Loucy (cell line): Measurements from ENCODE around the gene PARK7.

Source experiments
- H2AFZ ChIP-seq: fragments of 200-600 bp; sonication (generic); 2 replicates; pipeline ENCODE4 v1.6.0; 2016; ENCODE audit warnings: antibody characterized with exemption, mild to moderate bottlenecking, low read length, moderate library complexity
- H3F3A ChIP-seq: fragments of 200-600 bp; 2 replicates; pipeline ENCODE4 v1.6.0; 2016; ENCODE audit warnings: antibody characterized with exemption, low read depth, mild to moderate bottlenecking
- H3K27me3 ChIP-seq: fragments of 200-600 bp; sonication (generic); 2 replicates; pipeline ENCODE4 v1.6.1; 2014; ENCODE audit warnings: low read length, mild to moderate bottlenecking; ENCODE audit not compliant: insufficient read depth, poor library complexity, severe bottlenecking
- H3K36me3 ChIP-seq: fragments of 200-600 bp; sonication (generic); 2 replicates; pipeline ENCODE4 v1.6.1; 2016; ENCODE audit warnings: low read length; ENCODE audit not compliant: insufficient read depth
- H3K4me1 ChIP-seq: fragments of 200-600 bp; sonication (generic); 2 replicates; pipeline ENCODE4 v1.5.1; 2014; ENCODE audit warnings: low read length, mild to moderate bottlenecking; ENCODE audit not compliant: insufficient read depth, poor library complexity, severe bottlenecking
- H3K4me2 ChIP-seq: fragments of 200-600 bp; sonication (generic); 2 replicates; pipeline ENCODE4 v1.6.0; 2014; ENCODE audit warnings: antibody characterized with exemption, low read length, low read depth, mild to moderate bottlenecking; ENCODE audit not compliant: poor library complexity, severe bottlenecking
- H3K4me3 ChIP-seq: fragments of 200-600 bp; sonication (generic); 2 replicates; pipeline ENCODE4 v1.5.1; 2014; ENCODE audit warnings: low read length, mild to moderate bottlenecking, mixed read lengths; ENCODE audit not compliant: poor library complexity, severe bottlenecking
- H3K79me2 ChIP-seq: fragments of 200-600 bp; sonication (generic); 2 replicates; pipeline ENCODE4 v1.6.1; 2014; ENCODE audit warnings: low read length; ENCODE audit not compliant: insufficient read depth
- H3K9ac ChIP-seq: fragments of 200-600 bp; sonication (generic); 2 replicates; pipeline ENCODE4 v1.6.0; 2014; ENCODE audit warnings: mild to moderate bottlenecking, low read depth, low read length, moderate library complexity; ENCODE audit not compliant: poor library complexity, severe bottlenecking
- H3K9me2 ChIP-seq: fragments of 200-600 bp; sonication (generic); replicated peaks from 2 replicates; pipeline ENCODE4 v1.6.1; 2016; ENCODE audit warnings: low read depth, low read length, mixed read lengths
- H3K9me3 ChIP-seq: fragments of 200-600 bp; sonication (generic); 2 replicates; pipeline ENCODE4 v1.6.1; 2014; ENCODE audit warnings: mild to moderate bottlenecking, antibody characterized with exemption, low read length, low read depth; ENCODE audit not compliant: insufficient read depth
- H4K20me1 ChIP-seq: fragments of 200-600 bp; sonication (generic); 2 replicates; pipeline ENCODE4 v1.6.0; 2014; ENCODE audit warnings: antibody characterized with exemption, low read length, mild to moderate bottlenecking; ENCODE audit not compliant: insufficient read depth, poor library complexity, severe bottlenecking
- CTCF ChIP-seq: fragments of 200-600 bp; sonication (generic); conservative IDR thresholded peaks from 2 replicates; pipeline ENCODE4 v1.5.1; 2014; ENCODE audit warnings: mild to moderate bottlenecking, antibody characterized with exemption, low read length
- EZH2phosphoT487 ChIP-seq: fragments of 200-600 bp; IDR thresholded peaks from 2 replicates; pipeline ENCODE4 v1.6.1; 2018; ENCODE audit warnings: antibody characterized with exemption, mild to moderate bottlenecking, moderate library complexity, borderline replicate concordance

The PARK7 gene

GRCh38 chr1:8015809-8016165, 54.3 kb downstream of the PARK7 start:
- H3K9ac ChIP-seq: no peak overlapping the region
- no peaks in the 10 kb centered on the region for H3K9me3 ChIP-seq
- no peaks in the 10 kb centered on the region for H3K9me2 ChIP-seq
- peaks cover 3% of the 10 kb centered on the region for H3K4me1 ChIP-seq
- no peaks in the 10 kb centered on the region for H4K20me1 ChIP-seq
- H3K27me3 ChIP-seq: no peaks in the 10 kb centered on the region
- H3K4me3 ChIP-seq: no peak overlapping the region
- no peaks in the 10 kb centered on the region for H3K36me3 ChIP-seq
- H3F3A ChIP-seq: no peaks in the 10 kb centered on the region
- no peak for TF ChIP-seq CTCF
- no peak for TF ChIP-seq EZH2phosphoT487
- H2AFZ ChIP-seq: no peak overlapping the region
- H3K79me2 ChIP-seq: no peaks in the 10 kb centered on the region
- no peak overlapping the region for H3K4me2 ChIP-seq

GRCh38 chr1:8016210-8016894, 54.8 kb downstream of the PARK7 start:
- Histone ChIP-seq H3F3A (no peaks in the 10 kb centered on the region), H3K9me3 (no peaks in the 10 kb centered on the region), H3K9ac (no peak overlapping the region), H3K79me2 (no peaks in the 10 kb centered on the region), H4K20me1 (no peaks in the 10 kb centered on the region), H3K9me2 (no peaks in the 10 kb centered on the region), H3K36me3 (no peaks in the 10 kb centered on the region), H3K4me2 (no peak overlapping the region), H3K4me1 (peaks cover 3% of the 10 kb centered on the region), H3K27me3 (no peaks in the 10 kb centered on the region), H3K4me3 (no peak overlapping the region), H2AFZ (no peak overlapping the region)
- TF ChIP-seq CTCF: peak; percentile 46
- no peak for TF ChIP-seq EZH2phosphoT487

DNA sequence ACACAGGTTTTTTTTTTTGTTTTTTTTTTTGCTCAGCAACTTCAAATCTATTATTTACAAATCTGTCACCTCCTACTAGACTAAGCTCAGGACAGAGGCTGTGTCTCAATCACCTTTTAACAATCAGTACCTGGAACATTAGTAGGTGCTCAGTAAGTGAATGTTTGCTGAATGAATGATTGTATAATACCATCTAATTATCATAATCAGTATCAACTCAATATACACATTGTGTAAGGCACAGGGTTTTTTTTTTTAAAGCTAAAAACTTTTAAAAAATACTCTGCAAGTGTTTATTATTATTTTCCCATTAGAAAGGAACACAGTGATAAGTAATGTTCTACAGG, 55.4 kb downstream of the PARK7 start:
- Histone ChIP-seq H3K27me3 (no peaks in the 10 kb centered on the region), H3F3A (no peaks in the 10 kb centered on the region), H3K79me2 (no peaks in the 10 kb centered on the region), H3K36me3 (no peaks in the 10 kb centered on the region), H3K9me3 (no peaks in the 10 kb centered on the region), H3K9me2 (no peaks in the 10 kb centered on the region), H3K4me1 (peaks cover 3% of the 10 kb centered on the region), H4K20me1 (no peaks in the 10 kb centered on the region), H2AFZ (no peak overlapping the region), H3K4me2 (no peak overlapping the region), H3K9ac (no peak overlapping the region), H3K4me3 (no peak overlapping the region)
- TF ChIP-seq CTCF (no peak), EZH2phosphoT487 (no peak)
